ENCODE measurements around the gene MED23.

DNA sequence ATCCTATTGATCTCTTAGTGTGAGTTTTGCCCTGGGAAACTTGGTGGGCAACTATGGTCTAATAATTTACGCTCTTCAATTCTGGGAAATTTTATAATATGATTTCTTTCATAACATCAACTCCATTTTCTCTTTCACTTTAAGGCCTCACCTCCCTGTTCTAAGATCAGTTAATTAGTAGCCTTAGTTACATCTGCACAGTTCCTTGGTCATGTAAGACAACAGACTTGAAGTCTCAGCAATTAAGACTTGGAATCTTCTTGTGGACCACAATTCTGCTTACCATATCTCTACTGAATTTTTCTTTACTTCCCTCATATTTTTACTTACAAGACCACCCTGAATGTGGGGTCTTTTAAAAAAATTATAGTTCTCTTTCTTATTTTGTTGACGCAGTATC lies 17.8 kb upstream of the MED23 start:
- TF ChIP-seq EZH2 (IDR thresholded peaks at IDR 0.05; ENCODE audit: insufficient read depth, poor library complexity, severe bottlenecking) (no peak), EZH2phosphoT487 (IDR thresholded peaks at IDR 0.05; ENCODE audit: insufficient read depth, low read depth) (no peak)
